ENCODE data around the gene IFI27.
"Not testable (repeated sequence)": the region's sequence is repeated elsewhere in the genome, so short reads cannot be mapped to it uniquely, and the experiment has no call there.

Gene IFI27

DNA sequence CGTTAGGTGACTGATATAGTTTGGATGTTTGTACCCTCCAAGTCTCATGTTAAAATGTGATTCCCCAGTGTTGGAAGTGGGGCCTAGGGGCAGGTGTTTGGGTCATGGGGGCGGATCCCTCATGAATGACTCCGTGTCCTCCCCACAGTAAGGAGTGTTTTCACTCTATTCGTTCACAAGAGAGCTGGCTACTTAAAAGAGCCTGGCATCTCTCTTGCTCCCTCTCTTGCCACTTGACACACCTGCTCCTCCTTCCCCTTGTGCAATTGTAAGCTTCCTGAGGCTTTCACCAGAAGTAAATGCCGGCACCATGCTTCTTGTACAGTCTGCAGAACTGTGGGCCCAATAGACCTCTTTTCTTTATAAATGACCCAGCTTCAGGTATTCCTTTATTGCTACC is 16.3 kb downstream of the IFI27 start:
- DNase-seq, result no peak

DNA sequence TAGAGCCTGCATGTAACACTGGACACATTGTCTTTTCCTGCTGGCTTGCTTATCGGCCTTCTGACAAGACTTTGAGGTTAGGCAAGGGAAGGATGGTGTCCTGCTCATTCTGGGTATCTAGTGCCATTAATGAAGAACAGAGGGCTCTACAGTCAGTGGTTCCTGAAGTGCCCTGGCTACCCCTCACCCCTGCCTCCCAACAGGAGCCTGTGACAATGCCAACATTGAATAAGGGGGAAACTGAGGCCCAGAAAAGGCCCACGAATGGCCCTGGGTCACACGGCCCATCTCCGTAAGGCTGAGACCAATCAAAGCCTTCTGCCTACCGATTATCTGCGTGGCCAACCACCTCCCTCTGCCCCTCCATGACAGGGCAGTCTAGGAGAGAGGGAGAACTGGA is 16.8 kb downstream of the IFI27 start:
- DNase-seq, result no peak

DNA sequence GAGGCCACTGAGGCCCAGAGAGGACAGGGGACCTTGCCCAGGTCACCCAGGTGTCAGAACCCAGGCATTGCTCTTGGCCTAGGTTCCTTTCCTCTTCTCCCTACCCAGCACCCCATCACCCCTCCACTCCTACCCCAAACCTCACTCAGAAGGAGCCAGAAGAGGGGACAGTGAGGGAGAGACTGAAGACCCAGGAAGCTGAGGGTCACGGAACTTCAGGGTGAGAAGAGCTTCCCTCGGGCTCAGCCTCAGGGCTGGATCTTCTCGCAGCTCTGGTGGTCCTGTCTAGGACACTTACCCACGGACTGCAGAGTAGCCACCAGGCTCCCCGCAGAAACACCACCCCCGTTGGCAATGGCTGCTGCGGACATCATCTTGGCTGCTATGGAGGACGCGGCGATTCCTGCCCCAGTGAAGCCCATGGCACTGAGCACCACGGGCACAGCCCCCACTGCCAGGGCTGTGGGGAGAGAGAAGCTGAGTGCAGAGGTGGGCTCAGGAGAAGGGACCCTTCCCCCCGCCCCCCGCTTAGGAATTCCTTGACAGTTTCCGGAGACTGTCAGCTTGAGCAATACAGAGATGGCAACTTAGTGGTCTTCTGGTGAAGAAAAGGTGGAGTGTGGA is 17.8 kb downstream of the IFI27 start:
- DNase-seq, result no peak

DNA sequence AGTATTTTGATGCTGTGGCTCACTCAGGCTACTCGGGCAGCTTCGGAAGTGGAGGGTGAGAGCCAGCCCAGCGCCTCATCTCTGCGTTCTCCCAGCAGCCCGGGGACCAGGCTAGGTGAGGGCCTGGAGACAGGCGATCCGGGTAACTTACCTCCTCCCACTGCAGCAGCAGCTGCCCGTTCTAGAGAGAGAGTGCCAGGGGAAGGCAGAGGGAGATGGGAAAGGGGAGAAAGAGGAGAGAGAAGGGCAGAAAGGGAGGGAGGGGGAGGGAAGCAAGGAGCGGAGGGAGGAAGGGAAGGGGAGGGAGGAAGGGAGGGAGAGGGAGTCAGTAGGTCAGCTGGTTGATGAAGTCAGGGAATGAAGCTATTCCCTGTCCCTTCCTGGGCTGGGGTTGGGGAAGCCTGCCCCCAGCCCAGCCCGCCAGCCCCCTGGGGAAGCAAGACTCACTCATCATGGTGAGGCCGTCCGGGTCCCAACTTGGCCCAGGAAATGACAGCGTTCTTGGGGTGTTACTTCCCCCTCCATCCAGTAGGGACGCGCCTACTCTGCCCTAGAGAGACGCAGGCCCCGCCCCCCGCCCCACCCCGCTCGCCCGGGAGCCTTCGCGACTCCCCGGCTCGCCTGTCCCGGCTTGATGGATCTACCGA is 18.7 kb downstream of the IFI27 start, which contains the start of gene IFI27L2:
IFI27L2 (minus strand) TSS at position 494 of the 647 bp plus-strand sequence; CDS start at position 454, 40 bp downstream.
- DNase-seq, result peak; percentile 66 to 75

GRCh38 chr14:94129758-94130414 is 19.4 kb downstream of the IFI27 start:
- peak in 1 of 2 donors; percentile 29 for DNase-seq

DNA sequence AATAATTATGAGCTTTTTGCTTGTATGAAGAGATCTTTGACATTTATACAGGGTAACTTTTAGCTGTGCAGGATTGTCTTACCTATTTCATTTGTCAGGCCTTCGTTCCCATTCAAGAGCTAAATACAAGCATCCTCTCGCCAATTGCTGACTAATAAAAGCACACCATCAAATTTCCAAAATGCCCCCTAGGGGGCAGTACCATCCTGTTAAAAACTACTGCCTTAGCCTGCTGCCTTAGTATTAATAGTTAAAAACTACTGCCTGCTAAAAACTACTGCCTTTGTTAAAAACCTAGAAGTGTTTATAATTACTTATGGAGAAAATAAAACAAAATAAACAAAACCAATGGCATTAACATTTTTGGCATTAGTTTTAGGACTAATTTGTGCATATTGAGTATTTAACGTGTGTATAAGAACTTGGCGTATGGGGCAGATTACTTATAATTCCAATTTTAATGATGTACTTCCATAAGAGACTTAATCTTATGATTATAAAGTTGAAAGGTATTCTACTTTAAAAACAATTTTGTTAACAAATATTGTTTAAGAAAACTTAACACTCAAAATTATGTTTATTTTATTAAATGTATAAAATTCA is 21.9 kb downstream of the IFI27 start:
- DNase-seq, result peak; percentile 58 to 83

- DNase-seq, result no peak
Measured at GRCh38 chr14:94135476-94135875, 24.9 kb downstream of the IFI27 start.

DNA sequence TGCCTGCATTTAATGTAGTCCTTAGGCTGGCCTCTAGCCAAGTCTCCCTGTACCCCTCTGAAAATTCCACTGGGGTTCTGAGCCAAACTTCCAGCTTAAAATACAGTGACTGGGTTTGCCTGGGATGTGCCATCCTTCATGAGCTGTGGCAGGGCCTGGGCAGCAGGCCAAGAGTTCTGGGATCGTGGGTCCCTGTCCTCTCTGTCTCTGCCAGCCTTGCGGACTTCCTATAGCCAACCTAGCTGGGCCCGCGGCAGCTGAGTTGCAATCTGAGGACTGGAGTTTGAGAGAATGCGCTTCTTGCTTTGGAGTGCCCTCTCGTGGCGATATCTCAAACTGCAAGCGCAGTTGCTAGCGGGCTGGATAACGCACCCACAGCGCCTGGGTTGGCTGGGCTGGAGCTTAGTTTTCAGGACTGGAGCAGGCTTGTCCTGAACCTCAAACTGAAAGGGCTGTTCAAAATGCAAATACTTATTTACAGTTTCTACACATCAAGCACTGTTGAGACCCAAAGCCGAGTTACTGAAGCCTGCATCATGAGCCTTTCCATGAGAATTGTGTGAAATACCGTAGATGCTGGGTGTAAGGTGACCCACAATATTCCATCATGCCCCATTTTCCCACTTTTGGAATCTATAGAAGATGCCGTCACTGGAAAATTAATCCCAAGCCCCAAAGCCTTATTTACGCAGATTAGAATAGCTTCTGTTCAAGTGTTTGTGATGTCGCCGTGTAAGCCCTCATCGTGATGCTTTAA is 26.2 kb downstream of the IFI27 start:
- peak; percentile 78 to 85 for DNase-seq

DNA sequence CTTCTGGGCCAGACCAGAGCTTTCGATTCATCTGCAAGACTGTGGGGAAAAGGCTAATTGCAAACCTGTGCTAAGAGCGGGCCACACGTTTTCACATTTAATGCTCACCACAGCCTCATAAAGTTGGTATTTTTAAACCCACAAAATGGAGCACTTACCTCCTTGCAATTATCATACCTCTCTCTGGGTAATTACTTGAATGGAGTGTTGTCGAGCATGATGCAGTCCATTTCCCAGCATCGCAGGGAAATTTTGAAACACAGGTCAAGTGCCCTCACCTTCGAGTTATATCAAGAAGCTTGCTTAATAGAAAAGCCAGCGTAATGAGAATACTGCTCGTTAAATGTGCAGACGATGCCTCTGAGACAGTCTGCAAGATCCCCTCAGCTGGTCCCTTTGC is 27.7 kb downstream of the IFI27 start:
- no peak for DNase-seq

- no peak for DNase-seq
Measured at GRCh38 chr14:94139006-94139405, 28.5 kb downstream of the IFI27 start.

DNA sequence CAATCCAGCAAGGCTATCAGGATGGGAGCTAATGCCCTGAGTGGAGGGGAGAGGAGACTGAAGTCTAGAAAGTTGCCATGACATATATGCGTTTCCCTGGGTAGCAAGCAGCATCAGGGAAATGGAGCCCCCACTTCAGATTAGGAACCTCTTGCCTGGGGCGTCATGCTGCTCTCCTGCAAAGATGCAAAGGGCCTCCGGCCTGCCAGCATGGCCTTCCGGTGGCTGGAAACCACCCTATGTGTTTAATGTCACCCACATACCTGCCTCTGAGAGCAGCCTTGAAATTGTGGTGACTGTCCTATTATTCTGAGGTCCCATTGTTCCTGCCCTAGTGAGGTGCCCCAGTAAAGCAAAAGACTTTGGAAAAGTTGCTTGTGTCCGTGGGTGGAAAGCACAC is 28.9 kb downstream of the IFI27 start:
- no peak for DNase-seq

DNA sequence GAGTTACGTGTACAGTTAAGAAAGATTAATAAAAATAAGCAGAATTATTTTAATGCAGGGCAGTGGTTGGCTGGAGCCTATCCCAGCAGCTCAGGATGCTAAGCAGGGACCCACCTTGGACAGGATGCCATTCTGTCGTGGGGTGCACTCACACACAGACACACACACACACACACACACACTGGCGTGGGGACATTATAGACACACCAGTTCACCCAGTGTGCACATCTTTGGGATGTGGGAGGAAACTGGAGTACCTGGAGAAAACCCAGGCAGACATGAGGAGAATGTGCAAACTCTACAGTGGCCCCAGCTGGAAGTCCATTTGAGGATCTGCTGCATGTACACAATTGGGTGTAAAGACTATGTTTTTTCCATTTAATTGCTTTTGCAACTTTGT is 31.7 kb downstream of the IFI27 start:
- no peak for DNase-seq

DNA sequence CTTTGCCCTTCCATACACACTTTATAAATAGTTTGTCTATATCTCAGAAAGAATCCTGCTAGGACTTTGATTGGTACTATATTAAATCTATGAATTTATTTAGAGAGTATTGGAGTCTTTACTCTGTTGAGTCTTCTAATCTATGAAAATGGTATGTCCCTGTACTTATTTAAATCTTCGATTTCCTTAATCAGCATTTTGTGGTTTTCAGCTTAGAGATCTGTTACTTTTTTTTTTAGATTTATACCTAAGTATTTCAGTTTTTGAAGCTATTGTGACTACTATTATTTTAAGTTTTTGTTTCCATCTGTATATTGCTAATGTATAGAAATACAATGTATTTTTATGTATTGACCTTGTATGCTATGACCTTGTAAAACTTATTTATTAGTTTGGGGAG is 32.3 kb downstream of the IFI27 start:
- no peak for DNase-seq

DNA sequence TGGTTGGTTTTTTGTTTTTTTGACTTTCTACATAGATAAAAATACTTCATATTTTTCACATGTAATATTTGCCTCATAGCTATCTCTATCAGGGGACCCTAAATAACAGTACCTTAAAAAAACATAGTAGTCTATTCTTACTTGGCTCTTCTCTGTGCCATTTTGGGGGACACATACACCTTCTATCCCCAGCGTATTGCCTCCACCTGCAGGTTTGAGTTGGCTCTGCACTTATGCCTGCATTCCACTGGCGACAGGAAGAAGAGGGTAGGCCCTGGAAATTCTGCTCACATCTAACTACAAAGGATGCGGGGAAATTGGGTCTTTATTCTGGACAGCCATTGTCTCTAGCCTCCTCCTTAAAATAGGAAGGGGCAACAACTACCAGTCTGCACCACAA is 32.7 kb downstream of the IFI27 start:
- DNase-seq, result no peak

GRCh38 chr14:94143711-94144110 is 33.2 kb downstream of the IFI27 start:
- DNase-seq, result no peak

DNA sequence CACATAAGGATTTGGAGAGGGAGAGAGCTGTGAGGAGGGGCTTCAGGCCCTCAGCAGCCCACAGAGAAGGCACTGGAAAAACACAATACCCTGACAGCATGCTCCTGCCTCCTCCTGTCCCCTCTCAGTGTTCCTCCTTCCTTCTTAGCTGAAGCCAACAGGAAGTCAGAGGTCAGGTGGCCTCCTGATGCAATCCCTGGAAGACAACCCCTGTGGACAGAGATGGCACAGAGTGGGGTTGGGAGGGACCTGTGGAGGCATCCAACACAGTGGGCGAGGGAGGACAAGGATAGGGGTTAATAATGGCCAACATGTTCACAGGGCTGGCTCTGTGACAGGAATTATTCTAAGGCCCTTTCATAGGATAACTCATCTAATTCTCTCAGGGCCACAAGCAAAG is 34.2 kb downstream of the IFI27 start:
- no peak for DNase-seq

DNA sequence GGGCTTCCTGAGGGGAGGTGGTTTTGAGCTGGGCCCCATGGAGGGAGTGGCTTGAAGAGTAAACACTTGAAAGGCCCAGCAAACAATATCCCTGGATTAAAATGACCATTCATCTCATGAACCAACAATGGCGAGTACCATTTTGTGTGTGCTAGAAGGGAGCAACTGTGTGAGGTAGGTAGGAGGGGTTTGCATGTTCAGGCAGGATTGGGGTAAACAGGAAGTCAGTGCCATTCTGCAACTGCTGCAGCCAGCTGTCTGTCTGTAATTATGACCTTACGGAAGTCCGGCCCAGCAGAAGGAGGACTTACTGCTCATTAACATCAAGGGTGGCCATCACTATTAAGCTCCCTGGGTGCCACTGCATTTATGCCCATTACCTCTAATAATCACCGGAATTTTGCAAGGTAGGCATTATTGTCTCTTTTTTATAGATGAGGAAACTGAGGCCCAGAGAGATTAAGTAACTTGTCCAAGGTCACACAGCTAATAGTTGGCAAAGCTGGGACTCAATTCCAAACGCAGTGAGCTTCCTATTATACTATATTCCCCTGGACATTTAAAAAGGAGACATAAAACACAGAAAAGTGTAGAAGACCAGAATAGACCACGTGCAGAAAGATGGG is 35.5 kb downstream of the IFI27 start:
- DNase-seq, result no peak

DNA sequence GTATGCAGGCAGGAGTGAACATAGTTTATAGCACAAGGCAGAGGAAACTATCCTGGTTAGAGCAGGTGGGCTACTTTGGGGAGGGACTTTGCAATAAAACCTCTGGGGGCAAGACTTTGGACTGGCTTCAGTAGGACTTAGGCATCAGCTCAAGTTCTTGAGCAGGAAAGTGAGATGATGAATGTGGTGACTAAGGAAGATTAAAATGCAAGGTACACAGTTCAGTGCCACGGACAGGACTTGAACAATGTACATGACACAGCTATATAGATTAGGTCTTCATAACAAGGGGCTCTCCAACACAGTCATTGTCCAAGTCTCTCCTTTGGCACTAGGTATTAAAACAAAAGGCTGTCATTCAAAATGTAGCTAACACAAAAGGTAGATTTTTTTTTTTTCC is 42.1 kb downstream of the IFI27 start:
- DNase-seq, result no peak

DNA sequence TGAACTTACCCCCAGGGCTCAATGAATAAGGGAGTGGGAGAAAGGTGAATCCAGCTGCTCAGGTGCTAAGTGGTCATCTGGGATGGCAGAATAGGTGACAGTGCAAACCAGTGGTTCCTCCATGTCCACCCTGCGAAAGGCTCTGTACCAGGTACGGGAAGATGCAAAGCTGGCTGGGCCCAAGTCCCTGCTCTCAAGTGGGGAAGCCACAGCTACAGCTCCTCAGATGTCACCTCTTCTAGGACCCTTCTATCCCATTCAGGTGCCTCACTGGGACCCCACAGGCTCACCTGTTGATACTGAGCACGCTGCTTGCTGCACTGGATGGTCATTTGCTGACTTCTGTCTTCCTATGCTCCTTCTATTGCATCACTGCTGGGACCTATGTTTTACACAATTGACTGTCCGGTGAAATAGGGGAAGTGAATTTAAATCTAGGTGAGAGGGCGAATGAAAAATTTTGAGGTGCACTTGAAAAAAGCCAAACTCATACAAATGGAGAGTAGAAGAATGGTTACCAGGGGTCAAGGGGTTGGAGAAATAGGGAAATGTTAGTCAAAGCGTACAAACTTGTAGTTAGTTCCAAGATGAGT is 43.3 kb downstream of the IFI27 start:
- no peak for DNase-seq

DNA sequence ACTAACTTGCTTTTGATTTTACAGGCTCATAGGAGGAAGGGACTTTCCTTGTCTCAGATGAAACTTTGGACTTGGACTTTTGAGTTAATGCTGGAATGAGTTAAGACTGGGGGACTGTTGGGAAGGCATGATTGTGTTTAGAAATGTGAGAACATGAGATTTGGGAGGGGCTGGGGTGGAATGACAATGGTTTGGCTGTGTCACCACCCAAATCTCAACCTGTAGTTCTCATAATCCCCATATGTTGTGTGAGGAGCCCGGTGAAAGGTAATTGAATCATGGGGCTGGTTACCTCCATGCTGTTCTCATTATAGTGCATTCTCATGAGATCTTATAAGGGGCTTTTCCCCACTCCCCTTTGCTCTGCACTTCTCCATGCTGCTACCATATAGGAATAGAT is 45.6 kb downstream of the IFI27 start:
- not testable (repeated sequence) for DNase-seq

GRCh38 chr14:94157197-94157596 is 46.7 kb downstream of the IFI27 start:
- DNase-seq, result no peak

DNA sequence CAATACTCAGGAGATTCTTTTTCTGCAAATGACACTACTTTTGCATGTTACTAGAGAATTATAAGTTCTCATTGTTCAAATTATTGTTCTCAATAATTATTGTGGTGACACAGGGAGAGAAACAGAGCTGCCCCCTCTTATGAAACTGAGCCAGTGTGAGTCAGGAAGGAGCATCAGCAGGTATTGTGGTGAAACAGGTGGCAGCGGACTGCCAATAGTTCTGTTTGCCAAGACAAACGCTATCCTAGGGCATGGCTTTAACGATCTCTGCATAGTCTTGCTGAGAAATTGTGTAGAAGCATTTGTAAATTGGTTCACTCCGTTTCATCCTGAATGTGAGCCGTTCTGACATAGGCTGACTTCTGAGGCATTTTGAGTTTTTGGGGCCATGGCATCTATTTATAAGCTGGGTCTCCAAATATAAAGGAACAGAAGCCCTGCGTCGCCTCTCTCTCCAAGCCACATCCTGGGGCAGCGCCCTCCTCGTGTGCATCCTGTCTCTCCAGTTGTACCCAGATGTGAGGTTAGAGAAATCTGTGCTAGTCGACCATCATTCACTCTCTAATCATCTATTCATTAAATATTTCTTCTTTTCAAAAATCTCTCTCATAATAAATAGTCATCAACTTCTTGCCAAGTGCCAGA is 47.8 kb downstream of the IFI27 start:
- peak; percentile 32 to 46 for DNase-seq
